ENCODE data around the gene LPCAT2. TPM values are rescaled to one million over a fixed set of nuclear protein-coding genes. Genes with fewer than 3 reads are reported as not detected.

Gene LPCAT2
- total RNA-seq, 3 donors from 2014 or later = 0.18 to 1.5 (median 0.79) TPM

DNA sequence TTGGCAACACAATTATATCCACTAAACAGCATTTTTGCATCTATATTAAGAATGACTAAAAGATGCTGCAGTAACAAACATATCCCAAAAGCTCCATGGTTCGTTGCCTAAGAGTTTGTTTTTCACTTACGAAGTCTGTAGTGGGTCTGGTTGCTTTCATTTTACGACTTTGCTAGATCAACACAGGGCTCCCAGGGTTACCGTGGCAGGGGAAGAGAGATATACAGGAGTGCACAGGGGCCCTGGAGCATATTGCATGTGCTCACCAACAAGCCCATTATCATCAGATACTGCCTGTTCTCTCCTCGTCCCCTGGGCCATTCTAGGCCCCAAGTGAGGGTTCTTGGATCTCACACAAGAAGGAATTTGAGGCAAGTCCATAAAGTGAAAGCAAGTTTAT is 33.0 kb upstream of the LPCAT2 start:
- Mint-ChIP-seq H3K36me3 (ENCODE audit: insufficient read depth) (no peaks in the 10 kb centered on the region), H3K27me3 (ENCODE audit: low read depth) (peaks cover 29% of the 10 kb centered on the region), H3K9me3 (no peaks in the 10 kb centered on the region), H3K4me3 (no peak overlapping the region), H3K4me1 (ENCODE audit: low read depth) (peaks cover 3% of the 10 kb centered on the region)
- DNase-seq (no peak), ATAC-seq (no peak)

GRCh38 chr16:55476625-55477533 is 32.0 kb upstream of the LPCAT2 start:
- ATAC-seq (no peak), DNase-seq (no peak)
- Mint-ChIP-seq H3K4me1 (ENCODE audit: low read depth) (no peaks in the 10 kb centered on the region), H3K4me3 (no peak overlapping the region), H3K9me3 (no peaks in the 10 kb centered on the region), H3K27me3 (ENCODE audit: low read depth) (peaks cover 31% of the 10 kb centered on the region), H3K36me3 (ENCODE audit: insufficient read depth) (no peaks in the 10 kb centered on the region)

DNA sequence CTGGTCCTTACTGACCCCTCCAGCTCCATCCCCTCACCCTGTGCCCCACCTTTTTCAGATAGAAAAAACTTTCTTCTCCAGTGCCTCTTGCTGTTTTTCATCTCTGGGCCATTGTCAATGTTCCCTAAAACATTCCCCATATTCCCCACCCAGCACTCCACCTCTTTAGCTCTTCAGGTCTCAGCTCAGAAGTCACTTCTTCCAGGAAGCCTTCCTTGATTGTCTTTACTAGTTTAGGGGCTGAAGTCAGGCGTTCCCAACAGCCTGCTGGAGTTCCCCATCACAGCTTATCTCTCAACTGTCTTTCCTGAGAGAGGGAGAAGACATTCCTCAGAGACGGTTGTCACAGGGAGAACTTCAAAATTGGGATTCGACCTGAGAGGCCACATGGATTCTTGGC is 31.1 kb upstream of the LPCAT2 start:
- Mint-ChIP-seq H3K27me3 (ENCODE audit: low read depth) (peaks cover 31% of the 10 kb centered on the region), H3K4me1 (ENCODE audit: low read depth) (no peaks in the 10 kb centered on the region), H3K4me3 (no peak overlapping the region), H3K9me3 (no peaks in the 10 kb centered on the region), H3K36me3 (ENCODE audit: insufficient read depth) (no peaks in the 10 kb centered on the region)
- DNase-seq (no peak), ATAC-seq (no peak)

- peaks cover 31% of the 10 kb centered on the region for H3K27me3 Mint-ChIP-seq (ENCODE audit: low read depth)
- no peaks in the 10 kb centered on the region for H3K36me3 Mint-ChIP-seq (ENCODE audit: insufficient read depth)
- no peak for DNase-seq
- H3K4me3 Mint-ChIP-seq = no peak within 1 kb of the TSS
- ATAC-seq = no peak
- no peaks in the 10 kb centered on the region for H3K4me1 Mint-ChIP-seq (ENCODE audit: low read depth)
- no peaks in the 10 kb centered on the region for H3K9me3 Mint-ChIP-seq
These were observed 29.9 kb upstream of the LPCAT2 start, which contains the start of gene MMP2 for GRCh38 chr16:55478827-55479429. Gene MMP2 (plus strand): TSS chr16:55479198. CDS start chr16:55479480, 282 bp downstream.

DNA sequence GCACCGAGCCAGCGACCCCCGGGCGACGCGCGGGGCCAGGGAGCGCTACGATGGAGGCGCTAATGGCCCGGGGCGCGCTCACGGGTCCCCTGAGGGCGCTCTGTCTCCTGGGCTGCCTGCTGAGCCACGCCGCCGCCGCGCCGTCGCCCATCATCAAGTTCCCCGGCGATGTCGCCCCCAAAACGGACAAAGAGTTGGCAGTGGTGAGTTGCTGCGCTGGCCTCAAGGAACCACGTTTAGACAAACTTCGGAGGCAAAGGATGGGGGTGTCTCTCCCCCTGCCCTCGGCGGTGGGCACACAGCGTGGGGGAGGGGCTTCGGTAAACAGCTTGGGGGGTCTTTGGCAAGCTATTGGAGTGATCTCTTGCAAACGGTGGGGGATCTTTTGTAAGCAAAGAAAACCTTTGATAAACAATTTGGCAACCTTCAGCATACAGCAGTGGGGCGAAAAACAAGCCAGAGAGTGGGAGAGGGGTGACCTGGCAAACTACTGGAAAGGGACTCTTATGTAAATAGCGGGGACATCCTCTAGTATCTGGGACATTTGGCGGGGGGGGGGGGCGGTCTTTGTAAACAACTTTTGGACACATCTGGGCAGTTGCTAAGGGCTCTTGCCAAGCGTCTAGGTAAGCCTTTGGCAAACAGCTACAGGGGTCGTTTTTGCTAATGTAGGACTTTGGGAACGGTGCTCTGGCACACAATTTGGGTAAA is 29.3 kb upstream of the LPCAT2 start:
- ATAC-seq (no peak), DNase-seq (no peak)
- Mint-ChIP-seq H3K4me1 (ENCODE audit: low read depth) (no peaks in the 10 kb centered on the region), H3K9me3 (no peaks in the 10 kb centered on the region), H3K36me3 (ENCODE audit: insufficient read depth) (no peaks in the 10 kb centered on the region), H3K27me3 (ENCODE audit: low read depth) (peaks cover 32% of the 10 kb centered on the region), H3K4me3 (no peak overlapping the region)

DNA sequence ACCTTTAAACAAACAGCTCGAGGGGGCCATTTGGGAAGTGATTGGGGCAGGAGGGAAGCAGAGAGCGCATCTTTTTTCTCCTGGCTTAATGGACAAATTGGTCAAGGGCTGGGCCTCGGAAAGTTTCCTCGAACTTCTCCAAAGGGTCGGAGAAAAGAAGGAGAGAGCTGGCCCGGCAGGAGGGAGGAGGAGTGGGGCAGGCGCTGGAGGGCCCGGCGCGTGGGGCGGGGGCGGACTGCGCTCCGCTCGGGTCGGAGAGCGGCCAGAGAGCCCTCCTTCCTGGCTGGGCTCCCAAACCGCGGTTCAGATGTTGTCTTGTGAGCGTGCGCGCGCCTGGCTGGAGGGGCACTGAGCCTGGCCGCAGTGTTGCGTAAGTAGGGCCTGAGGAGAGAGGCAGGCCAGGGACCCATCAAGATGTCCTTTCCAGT is 28.6 kb upstream of the LPCAT2 start:
- H3K9me3 Mint-ChIP-seq = no peaks in the 10 kb centered on the region
- H3K27me3 Mint-ChIP-seq (ENCODE audit: low read depth) = peaks cover 35% of the 10 kb centered on the region
- no peak for DNase-seq

DNA sequence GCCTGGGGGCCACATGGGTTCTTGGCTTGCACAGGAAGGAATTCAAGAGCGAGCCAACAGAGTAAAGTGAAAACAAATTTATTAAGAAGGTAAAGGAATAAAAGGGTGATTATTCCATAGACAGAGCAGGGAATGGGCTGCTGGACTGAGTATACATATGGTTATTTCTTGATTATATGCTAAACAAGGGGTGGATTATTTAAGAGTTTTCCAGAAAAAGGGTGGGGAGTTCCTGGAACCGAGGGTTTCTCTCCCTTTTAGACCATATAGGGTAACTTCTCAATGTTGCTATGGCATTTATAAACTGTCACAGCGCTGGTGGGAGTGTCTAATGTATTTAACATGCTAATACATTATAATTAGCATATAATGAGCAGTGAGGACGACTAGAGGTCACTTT is 27.8 kb upstream of the LPCAT2 start:
- Mint-ChIP-seq H3K9me3 (no peaks in the 10 kb centered on the region), H3K36me3 (ENCODE audit: insufficient read depth) (no peaks in the 10 kb centered on the region), H3K4me1 (ENCODE audit: low read depth) (no peaks in the 10 kb centered on the region), H3K4me3 (no peak overlapping the region), H3K27me3 (ENCODE audit: low read depth) (peaks cover 35% of the 10 kb centered on the region)
- DNase-seq (no peak), ATAC-seq (no peak)

More for the DNA sequence above, 28.6 kb upstream of the LPCAT2 start:
- Mint-ChIP-seq H3K36me3 (ENCODE audit: insufficient read depth) (no peaks in the 10 kb centered on the region), H3K4me3 (no peak overlapping the region), H3K4me1 (ENCODE audit: low read depth) (no peaks in the 10 kb centered on the region)
- ATAC-seq = no peak

- Mint-ChIP-seq H3K4me3 (no peak overlapping the region), H3K4me1 (ENCODE audit: low read depth) (no peaks in the 10 kb centered on the region), H3K27me3 (ENCODE audit: low read depth) (peaks cover 35% of the 10 kb centered on the region), H3K36me3 (ENCODE audit: insufficient read depth) (no peaks in the 10 kb centered on the region), H3K9me3 (no peaks in the 10 kb centered on the region)
- no peak for DNase-seq
- no peak for ATAC-seq
These were observed 26.8 kb upstream of the LPCAT2 start for GRCh38 chr16:55482056-55482455.

GRCh38 chr16:55487048-55487803 is 21.6 kb upstream of the LPCAT2 start:
- DNase-seq = no peak
- Mint-ChIP-seq H3K4me1 (ENCODE audit: low read depth) (no peaks in the 10 kb centered on the region), H3K36me3 (ENCODE audit: insufficient read depth) (no peaks in the 10 kb centered on the region), H3K27me3 (ENCODE audit: low read depth) (peaks cover 4% of the 10 kb centered on the region), H3K9me3 (no peaks in the 10 kb centered on the region), H3K4me3 (no peak overlapping the region)
- no peak for ATAC-seq

GRCh38 chr16:55488306-55488705 is 20.6 kb upstream of the LPCAT2 start:
- DNase-seq = no peak
- Mint-ChIP-seq H3K36me3 (ENCODE audit: insufficient read depth) (no peaks in the 10 kb centered on the region), H3K27me3 (ENCODE audit: low read depth) (peaks cover 4% of the 10 kb centered on the region), H3K4me1 (ENCODE audit: low read depth) (no peaks in the 10 kb centered on the region), H3K9me3 (no peaks in the 10 kb centered on the region), H3K4me3 (no peak overlapping the region)
- no peak for ATAC-seq

GRCh38 chr16:55489119-55489955 is 19.5 kb upstream of the LPCAT2 start:
- no peaks in the 10 kb centered on the region for H3K9me3 Mint-ChIP-seq
- no peak overlapping the region for H3K4me3 Mint-ChIP-seq
- ATAC-seq (no peak), DNase-seq (no peak)
- H3K4me1 Mint-ChIP-seq (ENCODE audit: low read depth) = no peaks in the 10 kb centered on the region
- H3K36me3 Mint-ChIP-seq (ENCODE audit: insufficient read depth) = no peaks in the 10 kb centered on the region
- peaks cover 4% of the 10 kb centered on the region for H3K27me3 Mint-ChIP-seq (ENCODE audit: low read depth)

GRCh38 chr16:55489956-55490265 is 19.0 kb upstream of the LPCAT2 start:
- Mint-ChIP-seq H3K4me1 (ENCODE audit: low read depth) (no peaks in the 10 kb centered on the region), H3K36me3 (ENCODE audit: insufficient read depth) (no peaks in the 10 kb centered on the region), H3K9me3 (no peaks in the 10 kb centered on the region), H3K4me3 (no peak overlapping the region), H3K27me3 (ENCODE audit: low read depth) (no peaks in the 10 kb centered on the region)
- DNase-seq = no peak
- no peak for ATAC-seq

DNA sequence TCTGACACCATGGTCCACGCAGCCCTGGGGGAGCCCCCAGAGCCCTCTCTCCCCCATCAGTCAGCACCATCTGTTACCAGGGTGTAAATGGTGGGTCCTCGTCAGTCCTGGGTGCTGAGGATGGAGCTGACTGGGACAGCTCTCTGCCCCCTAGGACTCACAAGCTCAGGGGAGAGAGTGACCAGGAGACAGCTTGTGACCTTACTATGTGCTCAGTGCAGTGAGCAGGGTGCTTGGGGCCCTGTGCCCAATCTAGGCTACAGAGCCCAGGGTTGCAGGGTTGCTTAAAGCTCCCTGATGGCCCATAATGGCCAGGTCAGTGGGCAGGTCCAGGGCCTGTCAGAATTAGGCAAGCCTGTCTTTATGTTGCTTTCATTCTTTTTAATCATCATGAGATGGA is 18.6 kb upstream of the LPCAT2 start:
- Mint-ChIP-seq H3K36me3 (ENCODE audit: insufficient read depth) (no peaks in the 10 kb centered on the region), H3K27me3 (ENCODE audit: low read depth) (no peaks in the 10 kb centered on the region), H3K4me3 (no peak overlapping the region), H3K4me1 (ENCODE audit: low read depth) (no peaks in the 10 kb centered on the region), H3K9me3 (no peaks in the 10 kb centered on the region)
- ATAC-seq = no peak
- no peak for DNase-seq

Data from activated T-cell treated with anti-CD3 and anti-CD28 coated beads, Interleukin-2, amount 50 U/mL, for 4 hours (primary cell).